ENCODE measurements around the gene NMBR. TPM values are rescaled to one million over a fixed set of nuclear protein-coding genes. Genes with fewer than 3 reads are reported as not detected.
"Not testable (repeated sequence)": the region's sequence is repeated elsewhere in the genome, so short reads cannot be mapped to it uniquely, and the experiment has no call there.

The NMBR gene
- polyA plus RNA-seq, 1 donor from 2014 or later = not detected

DNA sequence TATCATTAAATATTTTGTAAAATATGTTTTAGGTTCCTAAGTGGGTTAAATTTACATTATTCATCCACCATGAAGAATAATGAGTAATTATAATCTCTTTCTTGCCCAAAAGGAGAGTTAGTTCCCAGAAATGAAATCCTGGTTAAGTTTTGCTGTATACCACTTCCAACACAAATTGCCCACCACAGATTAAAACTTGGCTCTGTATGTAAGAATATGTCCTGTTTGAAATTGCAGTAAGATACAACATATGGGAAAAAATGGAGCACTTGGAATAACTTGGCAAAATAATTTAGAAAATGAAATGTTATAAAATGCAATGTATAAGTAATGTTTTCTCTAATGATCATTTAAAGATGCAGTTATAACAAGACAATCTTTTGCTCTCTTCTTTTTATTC is 78.5 kb downstream of the NMBR start:
- Histone ChIP-seq H3K79me2 (replicated peaks; ENCODE audit: insufficient read depth, low read length) (no peaks in the 10 kb centered on the region), H3K4me3 (ENCODE audit: low read length) (no peak overlapping the region), H3K27ac (ENCODE audit: low read length) (no peak overlapping the region), H3F3A (ENCODE audit: insufficient read depth, low read length, poor library complexity, severe bottlenecking) (no peaks in the 10 kb centered on the region), H4K20me1 (ENCODE audit: insufficient read depth) (no peaks in the 10 kb centered on the region), H3K27me3 (ENCODE audit: insufficient read depth, low read depth, low read length) (no peaks in the 10 kb centered on the region), H3K9me3 (ENCODE audit: low read length) (no peaks in the 10 kb centered on the region), H3K36me3 (ENCODE audit: insufficient read depth, low read length) (no peaks in the 10 kb centered on the region), H3K9me2 (ENCODE audit: insufficient read depth, low read length) (no peaks in the 10 kb centered on the region), H2AFZ (ENCODE audit: low read depth, low read length) (no peak overlapping the region), H3K4me2 (ENCODE audit: low read length) (no peak overlapping the region), H3K9ac (ENCODE audit: low read length) (no peak overlapping the region)
- TF ChIP-seq RAD21 (conservative IDR thresholded peaks at IDR 0.05) = no peak

DNA sequence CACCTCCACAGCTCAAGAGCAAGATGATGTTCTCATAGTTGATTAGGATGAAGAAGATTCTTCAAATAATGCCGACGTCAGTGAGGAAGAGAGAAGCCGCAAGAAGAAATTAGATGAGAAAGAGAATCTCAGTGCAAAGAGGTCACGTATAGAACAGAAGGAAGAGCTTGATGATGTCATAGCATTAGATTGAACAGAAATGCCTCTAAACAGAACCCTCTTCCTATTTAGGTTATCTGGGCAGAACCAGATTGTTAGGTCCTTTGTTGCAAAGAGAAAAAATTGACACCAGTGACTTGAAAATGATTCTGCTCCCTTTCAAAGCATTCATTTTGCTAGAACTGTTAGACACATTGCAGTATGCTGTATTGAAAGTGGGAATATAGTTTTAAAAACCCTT is 84.1 kb downstream of the NMBR start:
- H3K27ac ChIP-seq (ENCODE audit: low read length); H3K36me3 ChIP-seq (ENCODE audit: insufficient read depth, low read length); H3K9me3 ChIP-seq (ENCODE audit: low read length); H3F3A ChIP-seq (ENCODE audit: insufficient read depth, low read length, poor library complexity, severe bottlenecking); H3K27me3 ChIP-seq (ENCODE audit: insufficient read depth, low read depth, low read length); H3K79me2 ChIP-seq (replicated peaks; ENCODE audit: insufficient read depth, low read length); H3K9me2 ChIP-seq (ENCODE audit: insufficient read depth, low read length); H2AFZ ChIP-seq (ENCODE audit: low read depth, low read length); H3K9ac ChIP-seq (ENCODE audit: low read length); H4K20me1 ChIP-seq (ENCODE audit: insufficient read depth); H3K4me2 ChIP-seq (ENCODE audit: low read length); H3K4me3 ChIP-seq (ENCODE audit: low read length): not testable (repeated sequence)

DNA sequence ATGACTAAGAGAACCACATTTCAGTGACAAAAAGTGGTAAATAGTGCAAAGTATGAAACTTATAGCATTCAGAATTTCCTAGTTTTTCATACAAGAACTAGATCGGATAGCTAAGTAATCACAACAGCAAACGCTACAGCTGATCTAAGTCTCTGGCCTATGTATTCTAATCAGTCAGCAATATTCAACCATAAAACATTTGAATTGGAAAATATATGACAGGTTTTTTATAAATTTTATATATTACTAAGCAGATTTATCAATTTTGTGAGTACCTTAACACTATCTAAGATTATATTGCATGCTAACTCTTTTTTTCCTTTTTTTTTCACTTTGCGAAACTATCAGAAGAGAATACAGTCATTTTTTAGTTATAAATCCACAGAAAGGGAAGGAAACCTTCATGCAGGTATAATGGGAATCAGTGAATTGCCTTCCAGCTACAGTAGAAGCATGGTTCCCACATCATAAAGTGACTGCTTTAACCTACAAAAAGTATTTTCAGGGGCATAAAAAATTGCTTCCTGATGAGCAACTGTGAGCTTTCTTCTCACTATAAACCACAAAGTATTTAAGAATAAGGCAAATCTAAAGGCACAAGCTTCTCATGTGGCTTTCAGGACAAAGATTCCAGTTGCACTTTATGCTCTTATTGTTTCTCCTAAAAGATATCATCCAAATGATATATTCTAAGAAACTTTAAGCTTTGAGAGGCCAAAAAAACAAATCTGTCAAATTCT is 88.2 kb downstream of the NMBR start:
- Histone ChIP-seq H3K9ac (ENCODE audit: low read length) (no peak overlapping the region), H3K9me3 (ENCODE audit: low read length) (no peaks in the 10 kb centered on the region), H2AFZ (ENCODE audit: low read depth, low read length) (no peak overlapping the region), H3K36me3 (ENCODE audit: insufficient read depth, low read length) (no peaks in the 10 kb centered on the region), H3K9me2 (ENCODE audit: insufficient read depth, low read length) (no peaks in the 10 kb centered on the region), H3K27ac (ENCODE audit: low read length) (no peak overlapping the region), H3K4me2 (ENCODE audit: low read length) (no peak overlapping the region), H3K4me3 (ENCODE audit: low read length) (no peak overlapping the region), H3F3A (ENCODE audit: insufficient read depth, low read length, poor library complexity, severe bottlenecking) (no peaks in the 10 kb centered on the region), H3K27me3 (ENCODE audit: insufficient read depth, low read depth, low read length) (no peaks in the 10 kb centered on the region), H4K20me1 (ENCODE audit: insufficient read depth) (no peaks in the 10 kb centered on the region), H3K79me2 (replicated peaks; ENCODE audit: insufficient read depth, low read length) (no peaks in the 10 kb centered on the region)
- TF ChIP-seq POLR2AphosphoS5 (IDR thresholded peaks at IDR 0.05) = no peak
- TF ChIP-seq MXI1 (conservative IDR thresholded peaks at IDR 0.05; ENCODE audit: poor library complexity, severe bottlenecking) = no peak
- TF ChIP-seq, protein P1, sequence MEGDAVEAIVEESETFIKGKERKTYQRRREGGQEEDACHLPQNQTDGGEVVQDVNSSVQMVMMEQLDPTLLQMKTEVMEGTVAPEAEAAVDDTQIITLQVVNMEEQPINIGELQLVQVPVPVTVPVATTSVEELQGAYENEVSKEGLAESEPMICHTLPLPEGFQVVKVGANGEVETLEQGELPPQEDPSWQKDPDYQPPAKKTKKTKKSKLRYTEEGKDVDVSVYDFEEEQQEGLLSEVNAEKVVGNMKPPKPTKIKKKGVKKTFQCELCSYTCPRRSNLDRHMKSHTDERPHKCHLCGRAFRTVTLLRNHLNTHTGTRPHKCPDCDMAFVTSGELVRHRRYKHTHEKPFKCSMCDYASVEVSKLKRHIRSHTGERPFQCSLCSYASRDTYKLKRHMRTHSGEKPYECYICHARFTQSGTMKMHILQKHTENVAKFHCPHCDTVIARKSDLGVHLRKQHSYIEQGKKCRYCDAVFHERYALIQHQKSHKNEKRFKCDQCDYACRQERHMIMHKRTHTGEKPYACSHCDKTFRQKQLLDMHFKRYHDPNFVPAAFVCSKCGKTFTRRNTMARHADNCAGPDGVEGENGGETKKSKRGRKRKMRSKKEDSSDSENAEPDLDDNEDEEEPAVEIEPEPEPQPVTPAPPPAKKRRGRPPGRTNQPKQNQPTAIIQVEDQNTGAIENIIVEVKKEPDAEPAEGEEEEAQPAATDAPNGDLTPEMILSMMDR (IDR thresholded peaks at IDR 0.05; ENCODE audit: poor library complexity, severe bottlenecking) = no peak
- TF ChIP-seq, protein P2, sequence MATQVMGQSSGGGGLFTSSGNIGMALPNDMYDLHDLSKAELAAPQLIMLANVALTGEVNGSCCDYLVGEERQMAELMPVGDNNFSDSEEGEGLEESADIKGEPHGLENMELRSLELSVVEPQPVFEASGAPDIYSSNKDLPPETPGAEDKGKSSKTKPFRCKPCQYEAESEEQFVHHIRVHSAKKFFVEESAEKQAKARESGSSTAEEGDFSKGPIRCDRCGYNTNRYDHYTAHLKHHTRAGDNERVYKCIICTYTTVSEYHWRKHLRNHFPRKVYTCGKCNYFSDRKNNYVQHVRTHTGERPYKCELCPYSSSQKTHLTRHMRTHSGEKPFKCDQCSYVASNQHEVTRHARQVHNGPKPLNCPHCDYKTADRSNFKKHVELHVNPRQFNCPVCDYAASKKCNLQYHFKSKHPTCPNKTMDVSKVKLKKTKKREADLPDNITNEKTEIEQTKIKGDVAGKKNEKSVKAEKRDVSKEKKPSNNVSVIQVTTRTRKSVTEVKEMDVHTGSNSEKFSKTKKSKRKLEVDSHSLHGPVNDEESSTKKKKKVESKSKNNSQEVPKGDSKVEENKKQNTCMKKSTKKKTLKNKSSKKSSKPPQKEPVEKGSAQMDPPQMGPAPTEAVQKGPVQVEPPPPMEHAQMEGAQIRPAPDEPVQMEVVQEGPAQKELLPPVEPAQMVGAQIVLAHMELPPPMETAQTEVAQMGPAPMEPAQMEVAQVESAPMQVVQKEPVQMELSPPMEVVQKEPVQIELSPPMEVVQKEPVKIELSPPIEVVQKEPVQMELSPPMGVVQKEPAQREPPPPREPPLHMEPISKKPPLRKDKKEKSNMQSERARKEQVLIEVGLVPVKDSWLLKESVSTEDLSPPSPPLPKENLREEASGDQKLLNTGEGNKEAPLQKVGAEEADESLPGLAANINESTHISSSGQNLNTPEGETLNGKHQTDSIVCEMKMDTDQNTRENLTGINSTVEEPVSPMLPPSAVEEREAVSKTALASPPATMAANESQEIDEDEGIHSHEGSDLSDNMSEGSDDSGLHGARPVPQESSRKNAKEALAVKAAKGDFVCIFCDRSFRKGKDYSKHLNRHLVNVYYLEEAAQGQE (IDR thresholded peaks at IDR 0.05; ENCODE audit: borderline replicate concordance) = no peak
- no peak for TF ChIP-seq RAD21 (conservative IDR thresholded peaks at IDR 0.05)
- TF ChIP-seq EZH2 (IDR thresholded peaks at IDR 0.05; ENCODE audit: borderline replicate concordance, insufficient read depth, low read length, poor library complexity, severe bottlenecking) = no peak
- TF ChIP-seq SMC3 (conservative IDR thresholded peaks at IDR 0.05; ENCODE audit: poor library complexity) = no peak
- TF ChIP-seq EP300 (conservative IDR thresholded peaks at IDR 0.05; ENCODE audit: poor library complexity, severe bottlenecking) = no peak
- TF ChIP-seq TAF1 (IDR thresholded peaks at IDR 0.05; ENCODE audit: low read depth) = no peak

Data from neural cell (in vitro differentiated cells).